ENCODE results near the gene FLT3. TPM values are rescaled to one million over a fixed set of nuclear protein-coding genes. Genes with fewer than 3 reads are reported as not detected.

FLT3 gene
- polyA plus RNA-seq, 3 donors: 2.1 to 5.3 (median 3.7) TPM

- Mint-ChIP-seq H3K4me1 (peaks cover 60% of the 10 kb centered on the region), H3K27ac (peak overlapping the region in 5 of 7 donors; percentile 9 to 63 (median 53)), H3K27me3 (ENCODE audit: low read depth in 3 of 3) (peaks cover 3 to 11% (median 9%) of the 10 kb centered on the region in 3 donors), H3K9me3 (peaks cover 0 to 4% (median 0%) of the 10 kb centered on the region in 7 donors), H3K36me3 (no peaks in the 10 kb centered on the region), H3K4me3 (peak overlapping the region; percentile 87 to 91)
- WGBS (ENCODE audit: insufficient coverage): 1% methylated on average over 19 of the region's 35 CpGs
- H3K9me3 ChIP-seq (replicated peaks in 1 of 2; ENCODE audit: control insufficient read depth in 1 of 2, insufficient read depth in 1 of 2, low read length in 2 of 2): no peaks in the 10 kb centered on the region
- H3K27ac ChIP-seq (ENCODE audit: low read depth in 1 of 2, low read length in 2 of 2): peak overlapping the region in 1 of 2 donors; percentile 56
- no peak for TF ChIP-seq CTCF (IDR thresholded peaks at IDR 0.05)
- peak overlapping the region; percentile 51 to 90 (median 81) for H3K4me3 ChIP-seq (replicated peaks in 1 of 3; ENCODE audit: low read depth in 2 of 3, low read length in 3 of 3)
- peaks cover 3 to 7% of the 10 kb centered on the region in 2 donors for H3K27me3 ChIP-seq (ENCODE audit: control insufficient read depth in 2 of 2, insufficient read depth in 2 of 2, low read length in 2 of 2)
- peaks cover 64% of the 10 kb centered on the region for H3K79me2 ChIP-seq (ENCODE audit: insufficient read depth, low read length)
- intact Hi-C loops (cut with micrococcal nuclease): no loop called here
- no peaks in the 10 kb centered on the region for H4K20me1 ChIP-seq (ENCODE audit: insufficient read depth, low read length)
- H3K36me3 ChIP-seq (replicated peaks in 1 of 2; ENCODE audit: control insufficient read depth in 1 of 2, insufficient read depth in 2 of 2, low read length in 2 of 2): no peaks in the 10 kb centered on the region
- peaks cover 51 to 67% of the 10 kb centered on the region in 2 donors for H3K4me1 ChIP-seq (ENCODE audit: control insufficient read depth in 1 of 2, insufficient read depth in 2 of 2, low read length in 2 of 2)
- DNase-seq: no peak
- peak overlapping the region; percentile 54 for H3K9ac ChIP-seq (ENCODE audit: insufficient read depth, low read length, poor library complexity, severe bottlenecking)
- peak overlapping the region; percentile 88 for H3K4me2 ChIP-seq (replicated peaks; ENCODE audit: extremely low read depth, low read length, poor library complexity, severe bottlenecking)
- peak overlapping the region; percentile 89 for H2AFZ ChIP-seq (ENCODE audit: insufficient read depth, low read depth, low read length, poor library complexity, severe bottlenecking)
These were observed 803 bp downstream of the FLT3 start for GRCh38 chr13:28099396-28100149.

DNA sequence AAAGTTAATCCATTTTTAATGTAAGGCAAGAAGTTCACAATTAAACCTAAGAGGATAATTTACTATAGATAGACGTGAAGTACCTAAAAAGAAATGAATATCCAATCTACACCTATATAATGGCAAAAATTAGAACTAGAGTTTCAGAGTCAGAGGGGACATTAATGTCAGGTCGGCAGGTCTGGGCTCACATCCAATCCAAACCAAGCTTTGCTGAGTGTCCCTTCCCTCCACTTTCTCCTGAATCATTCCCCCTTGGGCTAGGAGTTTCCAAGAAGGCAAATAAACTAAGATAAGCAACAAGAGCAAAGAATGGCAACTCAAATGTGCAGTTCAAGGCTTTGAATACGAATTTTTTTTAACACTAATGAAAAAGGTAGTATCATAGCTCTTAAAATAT lies 2.9 kb downstream of the FLT3 start:
- intact Hi-C loops (cut with micrococcal nuclease): no loop called here
- Histone ChIP-seq H3K9ac (ENCODE audit: insufficient read depth, low read length, poor library complexity, severe bottlenecking) (no peak overlapping the region), H2AFZ (ENCODE audit: insufficient read depth, low read depth, low read length, poor library complexity, severe bottlenecking) (no peak overlapping the region), H3K79me2 (ENCODE audit: insufficient read depth, low read length) (peaks cover 79% of the 10 kb centered on the region), H3K9me3 (replicated peaks in 1 of 2; ENCODE audit: control insufficient read depth in 1 of 2, insufficient read depth in 1 of 2, low read length in 2 of 2) (no peaks in the 10 kb centered on the region), H3K36me3 (replicated peaks in 1 of 2; ENCODE audit: control insufficient read depth in 1 of 2, insufficient read depth in 2 of 2, low read length in 2 of 2) (no peaks in the 10 kb centered on the region), H3K27me3 (ENCODE audit: control insufficient read depth in 2 of 2, insufficient read depth in 2 of 2, low read length in 2 of 2) (peaks cover 3 to 7% of the 10 kb centered on the region in 2 donors), H3K27ac (ENCODE audit: low read depth in 1 of 2, low read length in 2 of 2) (no peak overlapping the region), H3K4me2 (replicated peaks; ENCODE audit: extremely low read depth, low read length, poor library complexity, severe bottlenecking) (no peak overlapping the region), H3K4me3 (replicated peaks in 1 of 3; ENCODE audit: low read depth in 2 of 3, low read length in 3 of 3) (no peak overlapping the region), H3K4me1 (ENCODE audit: control insufficient read depth in 1 of 2, insufficient read depth in 2 of 2, low read length in 2 of 2) (peaks cover 63 to 84% of the 10 kb centered on the region in 2 donors), H4K20me1 (ENCODE audit: insufficient read depth, low read length) (no peaks in the 10 kb centered on the region)
- DNase-seq: no peak
- Mint-ChIP-seq H3K36me3 (no peaks in the 10 kb centered on the region), H3K4me1 (peaks cover 75% of the 10 kb centered on the region), H3K27me3 (ENCODE audit: low read depth in 3 of 3) (peaks cover 3 to 11% (median 9%) of the 10 kb centered on the region in 3 donors), H3K4me3 (no peak overlapping the region), H3K27ac (peak overlapping the region in 1 of 7 donors; percentile 56), H3K9me3 (peaks cover 0 to 4% (median 0%) of the 10 kb centered on the region in 7 donors)
- WGBS (ENCODE audit: insufficient coverage): no CpG with 5 or more reads among the region's 3 CpGs
- no peak for TF ChIP-seq CTCF (IDR thresholded peaks at IDR 0.05)
